ENCODE measurements around the gene CCL24.
"Not testable (repeated sequence)": the region's sequence is repeated elsewhere in the genome, so short reads cannot be mapped to it uniquely, and the experiment has no call there.

- TF ChIP-seq CTCF (conservative IDR thresholded peaks at IDR 0.05 in 1 of 2, IDR thresholded peaks at IDR 0.05 in 1 of 2; ENCODE audit: extremely low read depth in 1 of 2, insufficient read depth in 1 of 2, low read depth in 1 of 2, low read length in 2 of 2); EZH2 (IDR thresholded peaks at IDR 0.05; ENCODE audit: borderline replicate concordance, low read length): not testable (repeated sequence)
Measured at GRCh38 chr7:75779516-75779915, 34.1 kb downstream of the CCL24 start.

Data from mammary epithelial cell (primary cell).